T-helper 2 cell treated with Interferon-gamma antibody and Interleukin-4, amounts not matched to agents 5 μg/mL and 100 μg/mL, for 36 hours (primary cell): ENCODE results near the gene CHMP4B.

Source experiments
- DNase-seq: peaks from one replicate; pipeline ENCODE4 v3.0.0; 2021; ENCODE audit warnings: low spot score
- H3K27ac Mint-ChIP-seq: one replicate; pipeline ENCODE4 v1.8.0; 2021; ENCODE audit warnings: mild to moderate bottlenecking, mixed read lengths
- H3K27me3 Mint-ChIP-seq: one replicate; pipeline ENCODE4 v1.8.0; 2021; ENCODE audit warnings: low read depth, mixed read lengths
- H3K36me3 Mint-ChIP-seq: one replicate; pipeline ENCODE4 v1.8.0; 2021; ENCODE audit warnings: low read depth, mixed read lengths
- H3K4me1 Mint-ChIP-seq: one replicate; pipeline ENCODE4 v1.8.0; 2021; ENCODE audit warnings: low read depth, mixed read lengths
- H3K4me3 Mint-ChIP-seq: one replicate; pipeline ENCODE4 v1.8.0; 2022; ENCODE audit warnings: mild to moderate bottlenecking, moderate library complexity, mixed read lengths
- H3K9me3 Mint-ChIP-seq: one replicate; pipeline ENCODE4 v1.8.0; 2021; ENCODE audit warnings: mixed read lengths

Gene CHMP4B

GRCh38 chr20:33793011-33793931, 17.9 kb upstream of the CHMP4B start:
- Mint-ChIP-seq H3K27me3 (no peaks in the 10 kb centered on the region), H3K4me1 (peaks cover 3% of the 10 kb centered on the region), H3K4me3 (no peak overlapping the region), H3K36me3 (peaks cover 3% of the 10 kb centered on the region), H3K27ac (peak overlapping the region; percentile 52), H3K9me3 (no peaks in the 10 kb centered on the region)
- DNase-seq, result no peak

DNA sequence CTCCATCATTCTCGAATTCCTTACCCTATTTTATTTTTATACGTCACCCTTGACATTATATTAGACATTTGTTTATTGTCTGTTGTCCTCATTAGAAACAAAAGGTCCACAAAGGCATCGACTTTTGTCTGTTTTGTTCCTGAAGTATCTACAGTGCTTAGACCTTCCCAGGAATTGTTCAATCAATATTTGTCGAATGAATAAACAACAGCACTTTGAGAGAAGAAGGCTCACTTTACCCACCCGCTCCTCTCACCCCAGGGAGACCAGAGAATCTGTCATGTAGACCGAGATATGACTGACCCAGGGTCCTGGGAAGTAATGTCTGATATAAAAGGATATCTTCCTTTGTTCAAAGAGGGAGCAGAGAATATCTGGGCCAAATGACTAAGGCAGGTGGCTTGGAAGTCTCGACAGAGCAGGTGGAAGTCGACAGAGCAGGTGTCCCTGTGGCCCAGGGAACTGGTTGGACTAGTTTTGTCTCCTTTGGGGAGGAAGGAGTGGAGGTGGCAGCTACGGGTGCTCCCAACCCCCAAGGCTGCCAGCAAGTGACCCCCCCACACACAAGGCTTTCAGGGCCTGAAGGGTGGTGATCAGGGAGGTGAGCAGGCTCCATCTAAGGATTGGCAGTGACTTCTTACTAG, 14.8 kb upstream of the CHMP4B start:
- Mint-ChIP-seq H3K27ac (no peak overlapping the region), H3K4me3 (no peak overlapping the region), H3K36me3 (no peaks in the 10 kb centered on the region), H3K4me1 (peaks cover 3% of the 10 kb centered on the region), H3K27me3 (no peaks in the 10 kb centered on the region), H3K9me3 (no peaks in the 10 kb centered on the region)
- DNase-seq, result no peak

DNA sequence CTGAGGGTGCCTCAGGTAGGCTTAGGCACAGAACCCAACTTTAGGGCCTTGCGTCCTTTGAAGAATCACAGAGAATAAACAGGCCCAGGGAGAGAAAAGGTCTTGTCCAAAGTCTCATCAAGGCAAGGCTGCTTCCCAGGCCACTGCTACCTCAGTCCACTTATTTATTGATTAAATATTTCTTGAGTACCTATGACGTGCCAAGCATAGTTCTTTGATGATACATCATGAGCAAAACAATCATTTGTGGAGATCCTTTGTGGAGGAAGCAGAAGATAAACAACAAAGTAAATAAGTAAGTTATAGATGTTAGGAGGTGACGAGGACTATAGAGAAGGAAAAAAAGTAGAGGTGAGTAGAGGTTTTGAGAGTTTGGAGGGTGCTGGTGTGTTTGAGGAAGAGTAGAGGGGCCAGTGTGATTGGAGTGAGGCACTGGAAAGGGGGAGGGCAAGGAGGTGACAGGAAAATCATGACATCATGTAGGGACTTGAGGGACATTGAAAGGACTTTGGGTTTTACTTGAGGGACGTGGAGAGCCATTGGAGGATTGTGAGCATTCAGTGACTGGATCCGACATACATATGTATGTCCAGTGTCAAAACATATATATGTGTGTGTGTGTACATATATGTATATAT, 14.1 kb upstream of the CHMP4B start:
- DNase-seq, result no peak
- Mint-ChIP-seq H3K9me3 (no peaks in the 10 kb centered on the region), H3K27ac (no peak overlapping the region), H3K4me1 (peaks cover 3% of the 10 kb centered on the region), H3K27me3 (no peaks in the 10 kb centered on the region), H3K4me3 (no peak overlapping the region), H3K36me3 (no peaks in the 10 kb centered on the region)

GRCh38 chr20:33798444-33798843, 12.7 kb upstream of the CHMP4B start:
- H3K36me3 Mint-ChIP-seq, result no peaks in the 10 kb centered on the region
- no peaks in the 10 kb centered on the region for H3K9me3 Mint-ChIP-seq
- H3K27ac Mint-ChIP-seq, result no peak overlapping the region
- peaks cover 3% of the 10 kb centered on the region for H3K27me3 Mint-ChIP-seq
- H3K4me1 Mint-ChIP-seq, result peaks cover 2% of the 10 kb centered on the region
- no peak for DNase-seq
- H3K4me3 Mint-ChIP-seq, result no peak overlapping the region

GRCh38 chr20:33803921-33804337, 7.2 kb upstream of the CHMP4B start:
- H3K9me3 Mint-ChIP-seq, result no peaks in the 10 kb centered on the region
- no peaks in the 10 kb centered on the region for H3K36me3 Mint-ChIP-seq
- H3K27me3 Mint-ChIP-seq, result peaks cover 5% of the 10 kb centered on the region
- no peaks in the 10 kb centered on the region for H3K4me1 Mint-ChIP-seq
- no peak for DNase-seq
- H3K4me3 Mint-ChIP-seq, result no peak overlapping the region
- H3K27ac Mint-ChIP-seq, result no peak overlapping the region

DNA sequence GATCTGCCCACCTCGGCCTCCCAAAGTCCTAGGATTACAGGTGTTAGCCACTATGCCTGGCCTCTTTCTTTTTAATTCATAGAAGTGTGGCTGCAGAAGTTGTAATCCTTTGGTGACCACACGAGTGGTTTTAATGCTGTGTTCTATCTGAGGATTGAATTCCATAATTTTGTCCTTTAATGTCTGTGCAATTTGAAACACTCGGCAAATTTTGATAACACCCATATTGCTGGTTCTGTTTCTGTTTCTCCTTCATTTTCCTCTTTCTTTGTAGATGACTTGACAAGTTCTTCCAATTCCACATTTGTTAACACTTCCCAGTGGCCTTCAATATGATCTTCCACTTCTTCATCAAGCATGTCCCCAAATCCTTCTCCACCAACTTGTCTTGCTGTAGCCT, 2.8 kb upstream of the CHMP4B start:
- Mint-ChIP-seq H3K36me3 (peaks cover 17% of the 10 kb centered on the region), H3K27ac (no peak overlapping the region), H3K4me1 (peaks cover 21% of the 10 kb centered on the region), H3K4me3 (no peak overlapping the region), H3K27me3 (peaks cover 2% of the 10 kb centered on the region), H3K9me3 (no peaks in the 10 kb centered on the region)
- no peak for DNase-seq

GRCh38 chr20:33810259-33810658, 889 bp upstream of the CHMP4B start:
- H3K4me1 Mint-ChIP-seq, result peaks cover 32% of the 10 kb centered on the region
- peaks cover 23% of the 10 kb centered on the region for H3K36me3 Mint-ChIP-seq
- H3K4me3 Mint-ChIP-seq, result no peak overlapping the region
- no peak for DNase-seq
- no peaks in the 10 kb centered on the region for H3K27me3 Mint-ChIP-seq
- no peaks in the 10 kb centered on the region for H3K9me3 Mint-ChIP-seq
- H3K27ac Mint-ChIP-seq, result no peak overlapping the region

- Mint-ChIP-seq H3K4me3 (peak overlapping the region; percentile 90), H3K27me3 (no peaks in the 10 kb centered on the region), H3K36me3 (peaks cover 26% of the 10 kb centered on the region), H3K4me1 (peaks cover 34% of the 10 kb centered on the region), H3K9me3 (no peaks in the 10 kb centered on the region), H3K27ac (peak overlapping the region; percentile 99)
- peak; percentile 7 for DNase-seq
Measured at GRCh38 chr20:33811776-33812151, 616 bp downstream of the CHMP4B start.

GRCh38 chr20:33812152-33812849, 1.2 kb downstream of the CHMP4B start:
- peak overlapping the region; percentile 90 for H3K4me3 Mint-ChIP-seq
- H3K27me3 Mint-ChIP-seq, result no peaks in the 10 kb centered on the region
- no peaks in the 10 kb centered on the region for H3K9me3 Mint-ChIP-seq
- peak; percentile 75 for DNase-seq
- peaks cover 35% of the 10 kb centered on the region for H3K4me1 Mint-ChIP-seq
- H3K27ac Mint-ChIP-seq, result peak overlapping the region; percentile 99
- H3K36me3 Mint-ChIP-seq, result peaks cover 26% of the 10 kb centered on the region

- peak overlapping the region; percentile 90 for H3K4me3 Mint-ChIP-seq
- peak overlapping the region; percentile 99 for H3K27ac Mint-ChIP-seq
- H3K9me3 Mint-ChIP-seq, result no peaks in the 10 kb centered on the region
- peaks cover 26% of the 10 kb centered on the region for H3K36me3 Mint-ChIP-seq
- H3K27me3 Mint-ChIP-seq, result no peaks in the 10 kb centered on the region
- H3K4me1 Mint-ChIP-seq, result peaks cover 38% of the 10 kb centered on the region
- no peak for DNase-seq
Measured at GRCh38 chr20:33812908-33813462, 1.8 kb downstream of the CHMP4B start.

DNA sequence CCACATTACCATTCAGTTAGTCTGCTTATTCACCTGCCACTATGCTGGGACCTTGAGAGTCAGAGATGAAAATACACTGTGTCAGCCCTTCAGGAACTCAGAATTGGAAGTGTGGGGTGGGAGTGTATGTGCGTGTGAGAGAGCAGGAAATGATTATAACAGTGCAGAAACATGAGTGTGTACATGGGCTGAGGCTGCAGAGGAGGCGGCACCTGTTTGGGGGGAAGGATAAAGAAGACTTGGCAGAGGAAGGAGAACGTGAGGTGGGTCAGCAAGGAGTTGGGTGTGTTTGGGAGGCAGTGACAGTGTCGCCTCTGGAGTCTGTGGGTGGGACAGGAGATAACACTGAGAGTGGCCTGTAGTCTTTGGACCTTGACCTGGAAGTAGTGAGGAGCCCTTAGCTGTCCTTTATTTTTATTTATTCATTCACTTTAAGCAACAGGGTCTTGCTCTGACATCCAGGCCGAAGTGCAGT, 3.1 kb downstream of the CHMP4B start:
- peak overlapping the region; percentile 47 for H3K27ac Mint-ChIP-seq
- peaks cover 26% of the 10 kb centered on the region for H3K36me3 Mint-ChIP-seq
- H3K9me3 Mint-ChIP-seq, result no peaks in the 10 kb centered on the region
- DNase-seq, result no peak
- peak overlapping the region; percentile 90 for H3K4me3 Mint-ChIP-seq
- peaks cover 38% of the 10 kb centered on the region for H3K4me1 Mint-ChIP-seq
- no peaks in the 10 kb centered on the region for H3K27me3 Mint-ChIP-seq

GRCh38 chr20:33815671-33816070, 4.5 kb downstream of the CHMP4B start:
- H3K36me3 Mint-ChIP-seq, result peaks cover 30% of the 10 kb centered on the region
- DNase-seq, result no peak
- H3K4me3 Mint-ChIP-seq, result no peak overlapping the region
- no peak overlapping the region for H3K27ac Mint-ChIP-seq
- H3K27me3 Mint-ChIP-seq, result no peaks in the 10 kb centered on the region
- no peaks in the 10 kb centered on the region for H3K9me3 Mint-ChIP-seq
- H3K4me1 Mint-ChIP-seq, result peaks cover 37% of the 10 kb centered on the region

- H3K36me3 Mint-ChIP-seq, result peaks cover 30% of the 10 kb centered on the region
Measured at GRCh38 chr20:33816191-33816590, 5.0 kb downstream of the CHMP4B start.

More at GRCh38 chr20:33816191-33816590, 5.0 kb downstream of the CHMP4B start:
- Mint-ChIP-seq H3K27ac (no peak overlapping the region), H3K27me3 (no peaks in the 10 kb centered on the region), H3K9me3 (no peaks in the 10 kb centered on the region), H3K4me3 (no peak overlapping the region), H3K4me1 (peaks cover 35% of the 10 kb centered on the region)
- no peak for DNase-seq
